ENCODE data around the gene GNL3L.
"Not testable (repeated sequence)": the region's sequence is repeated elsewhere in the genome, so short reads cannot be mapped to it uniquely, and the experiment has no call there.

Gene GNL3L

DNA sequence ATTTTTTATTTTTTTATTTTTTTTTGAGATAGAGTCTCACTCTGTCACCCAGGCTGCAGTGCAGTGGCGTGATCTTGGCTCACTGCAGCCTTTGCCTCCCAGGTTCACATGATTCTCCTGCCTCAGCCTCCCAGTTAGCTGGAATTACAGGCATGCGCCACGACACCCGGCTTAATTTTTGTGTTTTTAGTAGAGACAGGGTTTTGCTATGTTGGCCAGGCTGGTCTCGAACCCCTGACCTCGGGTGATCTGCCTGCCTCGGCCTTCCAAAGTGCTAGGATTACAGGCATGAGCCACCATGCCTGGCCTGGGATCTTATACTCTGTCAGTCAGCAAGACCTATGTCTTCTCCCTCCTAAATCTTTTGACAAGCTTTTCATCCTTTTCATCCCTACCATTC is 25.0 kb downstream of the GNL3L start:
- not testable (repeated sequence) for DNase-seq (ENCODE audit: low spot score)

DNA sequence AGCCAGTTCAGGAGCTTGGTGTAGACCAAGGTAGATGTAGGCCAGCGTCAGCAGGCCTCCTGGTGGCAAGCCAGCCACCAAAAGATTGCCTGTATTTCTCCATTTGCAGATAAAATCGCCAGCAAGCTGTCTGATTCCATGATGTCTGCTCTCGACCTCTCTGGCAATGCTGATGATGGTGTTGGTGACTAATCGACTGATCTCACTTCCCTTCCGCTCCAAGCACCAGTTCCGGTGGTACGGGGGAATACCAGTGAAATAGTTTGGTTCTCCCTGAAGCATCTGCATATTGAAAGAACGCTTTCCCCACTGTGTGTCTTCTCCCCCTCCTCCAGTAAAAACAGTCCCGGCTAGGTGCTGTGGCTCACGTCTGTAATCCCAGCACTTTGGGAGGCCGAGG is 30.4 kb downstream of the GNL3L start:
- no peak for DNase-seq (ENCODE audit: low spot score)

DNA sequence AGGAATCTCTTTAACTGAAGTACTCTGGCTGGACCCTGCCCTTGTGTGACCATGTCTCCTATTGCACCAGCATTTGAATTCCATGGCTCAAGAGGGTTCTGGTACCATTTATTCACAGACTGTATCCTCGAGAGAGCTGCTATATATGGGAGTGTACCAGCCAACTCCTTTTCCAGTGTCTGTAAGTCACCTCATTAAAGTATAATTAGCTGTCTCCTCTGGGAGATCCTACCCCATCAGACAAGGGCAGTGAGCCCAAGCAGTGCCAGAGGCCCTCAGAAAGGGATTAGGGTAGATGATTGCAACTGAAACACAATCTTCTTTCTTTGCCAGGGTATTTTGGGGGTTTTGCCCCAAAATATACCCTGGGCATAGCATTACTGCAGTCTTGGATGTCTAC is 31.6 kb downstream of the GNL3L start:
- no peak for DNase-seq (ENCODE audit: low spot score)

DNA sequence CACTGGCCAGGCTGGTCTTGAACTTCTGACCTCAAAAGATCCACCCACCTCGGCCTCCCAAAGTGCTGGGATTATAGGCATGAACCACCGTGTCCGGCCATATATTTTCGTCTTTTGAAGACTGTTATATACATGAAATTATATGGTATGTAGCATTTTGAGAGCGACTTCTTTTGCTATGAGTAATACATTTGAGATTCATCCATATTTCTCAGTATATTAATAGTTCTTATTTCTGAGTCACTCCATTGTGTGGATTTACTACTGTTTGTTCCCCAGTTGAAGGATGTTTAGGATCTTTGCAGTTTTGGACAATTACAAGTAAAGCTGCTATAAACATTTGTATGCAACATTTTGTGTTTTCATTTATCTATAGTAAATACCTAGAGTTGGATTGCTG is 34.9 kb downstream of the GNL3L start:
- no peak for DNase-seq (ENCODE audit: low spot score)

DNA sequence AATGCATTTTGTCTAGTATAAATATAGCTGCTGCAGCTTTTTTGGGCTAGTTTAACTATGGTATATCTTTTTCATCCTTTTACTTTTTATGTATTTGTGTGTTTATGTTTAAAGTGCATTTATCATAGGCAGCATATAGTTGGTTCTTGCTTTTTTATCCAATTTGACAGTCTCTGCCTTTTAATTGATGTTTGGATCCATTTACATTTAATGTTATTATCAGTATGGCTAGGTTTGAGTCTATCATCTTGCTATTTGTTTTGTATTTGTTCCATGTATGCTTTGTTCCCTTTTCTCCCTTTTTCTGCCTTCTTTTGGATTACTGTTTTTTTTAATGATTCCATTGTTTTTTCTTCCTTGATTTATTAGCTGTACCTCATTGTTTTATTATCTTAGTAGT is 40.3 kb downstream of the GNL3L start:
- no peak for DNase-seq (ENCODE audit: low spot score)

DNA sequence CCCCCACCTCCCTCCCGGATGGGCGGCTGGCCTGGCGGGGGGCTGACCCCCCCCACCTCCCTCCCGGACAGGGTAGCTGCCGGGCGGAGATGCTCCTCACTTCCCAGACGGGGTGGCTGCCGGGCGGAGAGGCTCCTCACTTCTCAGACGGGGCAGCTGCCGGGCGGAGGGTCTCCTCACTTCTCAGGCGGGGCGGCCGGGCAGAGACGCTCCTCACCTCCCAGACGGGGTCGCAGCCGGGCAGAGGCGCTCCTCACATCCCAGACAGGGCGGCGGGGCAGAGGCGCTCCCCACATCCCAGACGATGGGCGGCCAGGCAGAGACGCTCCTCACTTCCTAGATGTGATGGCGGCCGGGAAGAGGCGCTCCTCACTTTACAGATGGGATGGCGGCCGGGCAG is 42.6 kb downstream of the GNL3L start:
- DNase-seq (ENCODE audit: low spot score), result not testable (repeated sequence)

DNA sequence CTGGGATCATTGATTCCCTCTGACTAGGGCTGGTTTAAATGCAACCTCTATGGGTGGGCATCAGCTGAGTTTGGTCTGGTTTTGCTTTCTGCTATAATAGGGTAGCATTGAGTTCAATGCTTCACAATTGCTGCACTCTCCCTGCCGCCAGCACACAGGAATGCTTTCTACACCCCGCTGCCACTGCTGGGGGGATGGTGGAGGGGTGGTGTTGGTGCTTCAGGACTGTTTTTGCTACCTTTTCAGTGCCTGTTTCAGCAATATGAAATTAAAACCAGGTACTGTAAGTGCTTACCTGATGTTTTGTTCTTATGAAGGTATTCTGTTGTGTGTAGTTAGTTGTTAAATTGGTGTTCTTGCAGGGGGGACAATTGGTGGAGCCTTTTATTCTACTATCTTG is 67.7 kb downstream of the GNL3L start:
- DNase-seq (ENCODE audit: low spot score), result no peak

DNA sequence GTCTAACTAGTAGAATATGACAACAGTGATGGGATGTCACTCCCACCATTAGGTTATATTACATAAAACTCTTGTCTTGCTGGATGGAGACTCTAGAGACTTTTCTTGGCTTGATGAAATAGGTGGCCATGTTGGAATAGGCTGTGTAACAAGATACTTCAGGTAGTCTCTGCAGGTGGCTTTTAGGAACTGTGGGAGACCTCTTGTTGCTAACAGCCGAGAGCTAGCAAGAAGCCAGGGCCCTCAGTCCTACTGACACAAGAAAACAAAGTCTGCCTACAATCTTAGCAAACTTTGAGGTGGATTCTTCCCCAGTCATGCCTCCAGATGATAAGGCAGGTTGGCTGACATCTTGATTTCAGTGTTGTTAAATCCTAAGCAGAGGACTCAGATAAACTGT is 72.5 kb downstream of the GNL3L start:
- DNase-seq (ENCODE audit: low spot score), result no peak
